Measurements from ENCODE around the gene HNF1B.

GRCh38 chr17:37671824-37672547, 72.9 kb downstream of the HNF1B start:
- TF ChIP-seq CTCF (IDR thresholded peaks at IDR 0.05; ENCODE audit: low read depth, low read length, poor library complexity, severe bottlenecking) (no peak), EZH2phosphoT487 (IDR thresholded peaks at IDR 0.05; ENCODE audit: borderline replicate concordance, low read length) (no peak)

All from DOHH2 (cell line).